C1 segment of cervical spinal cord (tissue), 14 donors: ENCODE results near the gene LRRC75B.
"Not testable (repeated sequence)": the region's sequence is repeated elsewhere in the genome, so short reads cannot be mapped to it uniquely, and the experiment has no call there.

Experiments
- DNase-seq, 14 donors: peaks; one replicate each; lab custom pipeline; 2025; lab: John Stamatoyannopoulos, UW

LRRC75B gene, protein sequence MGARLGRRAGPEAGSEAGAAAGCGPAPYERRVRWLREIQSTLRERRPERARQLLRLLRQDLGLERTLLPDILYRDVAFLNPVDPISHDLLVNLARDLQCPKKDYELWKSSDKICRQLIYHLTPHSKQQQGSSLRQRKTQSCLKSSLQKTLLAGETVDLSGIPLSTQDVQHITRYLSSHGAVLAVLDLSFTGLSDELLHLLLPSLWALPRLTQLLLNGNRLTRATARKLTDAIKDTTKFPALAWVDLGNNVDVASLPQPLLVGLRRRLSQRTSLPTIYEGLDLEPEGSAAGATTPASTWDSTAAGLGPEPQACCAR

DNA sequence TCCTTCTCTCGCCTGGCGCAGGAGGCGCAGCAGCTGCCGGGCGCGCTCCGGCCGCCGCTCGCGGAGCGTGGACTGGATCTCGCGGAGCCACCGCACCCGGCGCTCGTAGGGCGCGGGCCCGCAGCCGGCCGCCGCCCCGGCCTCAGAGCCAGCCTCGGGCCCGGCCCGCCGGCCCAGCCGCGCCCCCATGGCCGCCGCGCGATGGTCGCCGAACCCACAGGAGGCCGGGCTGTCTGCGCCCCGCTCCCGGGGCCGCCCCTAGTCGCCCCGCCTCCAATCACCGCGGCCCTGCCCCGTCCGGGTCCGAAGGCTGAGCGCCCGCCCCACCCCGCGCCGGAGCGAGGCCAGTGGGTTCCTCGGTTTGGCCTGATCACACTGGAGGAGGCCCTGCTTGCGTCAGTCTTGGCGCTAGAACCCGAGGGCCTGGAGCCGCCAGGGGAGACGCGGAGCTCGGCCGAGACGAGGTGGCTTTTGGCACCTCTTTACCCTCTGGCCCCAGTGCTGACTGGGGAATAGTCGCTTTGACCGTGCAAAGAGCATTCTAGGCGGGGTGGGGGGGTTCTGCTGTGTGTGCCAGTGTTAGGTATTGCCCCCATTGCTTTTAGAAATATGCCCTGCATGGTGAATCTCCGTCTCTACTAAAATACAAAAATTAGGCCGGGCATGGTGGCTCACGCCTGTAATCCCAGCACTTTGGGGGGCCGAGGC is at the start of gene LRRC75B:
Gene LRRC75B (minus strand): TSS at position 223 of the 708 bp plus-strand sequence. CDS start 34 bp downstream, at position 189.
- DNase-seq = peak in 10 of 14 donors; percentile 36 to 85 (median 64)

DNA sequence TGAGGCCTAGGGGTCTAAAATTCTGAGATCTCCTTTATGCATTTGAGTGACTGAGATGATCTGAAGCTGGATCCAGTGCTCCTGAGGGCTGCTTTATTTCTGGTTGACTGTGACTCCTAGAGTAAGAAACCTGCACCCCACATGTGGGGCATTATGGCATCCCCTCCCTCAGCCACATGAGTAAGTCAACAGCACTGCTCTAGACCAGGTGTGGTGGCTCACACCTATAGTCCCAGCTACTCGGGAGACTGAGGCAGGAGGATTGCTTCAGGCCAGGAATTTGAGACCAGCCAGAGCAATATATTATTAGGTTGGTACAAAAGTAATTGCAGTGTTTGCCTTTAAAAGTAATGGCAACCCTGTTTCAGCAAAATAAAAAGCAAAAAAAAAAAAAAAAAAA is 49.4 kb upstream of the LRRC75B start:
- not testable (repeated sequence) for DNase-seq

DNA sequence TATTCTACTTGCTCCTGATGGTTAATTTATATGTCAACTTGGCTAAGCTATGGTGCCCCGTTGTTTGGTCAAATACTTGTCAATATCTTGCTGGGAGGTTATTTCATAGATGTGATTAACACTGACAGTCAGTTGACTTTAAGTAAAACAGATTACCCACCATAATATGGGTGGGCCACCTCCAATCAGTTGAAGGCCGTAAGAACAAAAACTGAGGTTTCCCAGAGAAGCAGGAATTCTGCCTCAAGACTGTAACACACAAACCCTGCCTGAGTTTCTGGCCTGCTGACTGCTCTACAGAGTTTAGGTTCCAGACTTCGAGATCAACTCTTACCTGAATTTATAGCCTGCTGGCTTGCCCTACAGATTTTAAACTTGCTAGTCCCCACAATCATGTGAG is 43.6 kb upstream of the LRRC75B start:
- not testable (repeated sequence) for DNase-seq

DNA sequence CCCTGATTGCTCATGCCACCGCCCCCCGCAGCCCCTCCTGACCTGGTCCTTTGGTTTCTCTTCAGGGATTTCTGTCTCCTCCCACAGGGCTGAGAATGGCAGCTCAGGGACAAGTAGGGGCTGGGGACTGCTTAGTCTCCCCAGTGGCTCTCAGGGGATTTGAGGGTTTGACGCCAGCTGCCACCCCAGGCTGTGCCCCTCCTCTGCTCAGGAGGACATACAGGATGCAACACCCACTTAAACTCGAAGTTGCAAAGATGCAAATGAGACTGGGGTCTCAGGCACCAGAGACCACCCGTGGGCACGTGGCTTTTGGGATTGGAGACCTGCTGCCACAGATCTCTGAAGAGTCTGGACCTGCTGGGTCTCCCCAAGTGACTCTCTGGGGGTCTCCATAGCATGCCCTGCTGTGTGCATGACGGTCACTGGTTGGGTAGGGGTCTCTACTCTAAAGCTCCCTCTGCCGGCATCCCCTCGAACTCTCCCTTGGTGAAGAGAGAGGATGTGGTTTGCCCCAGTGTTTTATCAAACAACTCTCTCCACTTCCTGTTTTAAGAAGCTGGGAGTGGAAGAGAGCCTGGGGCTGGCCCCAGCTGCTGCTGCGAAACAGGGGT is 42.0 kb upstream of the LRRC75B start:
- DNase-seq = not testable (repeated sequence)

- not testable (repeated sequence) for DNase-seq
Measured at GRCh38 chr22:24633231-24634023, 40.6 kb upstream of the LRRC75B start.

- DNase-seq = not testable (repeated sequence)
Measured at GRCh38 chr22:24632642-24633041, 39.8 kb upstream of the LRRC75B start.

GRCh38 chr22:24631430-24632122 is 38.7 kb upstream of the LRRC75B start:
- DNase-seq = not testable (repeated sequence)

GRCh38 chr22:24630812-24631427 is 38.0 kb upstream of the LRRC75B start:
- not testable (repeated sequence) for DNase-seq

GRCh38 chr22:24629069-24629468 is 36.2 kb upstream of the LRRC75B start:
- DNase-seq = not testable (repeated sequence)

GRCh38 chr22:24627911-24628310 is 35.0 kb upstream of the LRRC75B start:
- DNase-seq = not testable (repeated sequence)

GRCh38 chr22:24622596-24622995 is 29.7 kb upstream of the LRRC75B start:
- DNase-seq = not testable (repeated sequence)

GRCh38 chr22:24621244-24621643 is 28.4 kb upstream of the LRRC75B start:
- DNase-seq = not testable (repeated sequence)

GRCh38 chr22:24614794-24615193 is 21.9 kb upstream of the LRRC75B start:
- DNase-seq = not testable (repeated sequence)

- DNase-seq = not testable (repeated sequence)
Measured at GRCh38 chr22:24609888-24610287, 17.0 kb upstream of the LRRC75B start.

- DNase-seq = not testable (repeated sequence)
Measured at GRCh38 chr22:24608327-24608726, 15.5 kb upstream of the LRRC75B start.

DNA sequence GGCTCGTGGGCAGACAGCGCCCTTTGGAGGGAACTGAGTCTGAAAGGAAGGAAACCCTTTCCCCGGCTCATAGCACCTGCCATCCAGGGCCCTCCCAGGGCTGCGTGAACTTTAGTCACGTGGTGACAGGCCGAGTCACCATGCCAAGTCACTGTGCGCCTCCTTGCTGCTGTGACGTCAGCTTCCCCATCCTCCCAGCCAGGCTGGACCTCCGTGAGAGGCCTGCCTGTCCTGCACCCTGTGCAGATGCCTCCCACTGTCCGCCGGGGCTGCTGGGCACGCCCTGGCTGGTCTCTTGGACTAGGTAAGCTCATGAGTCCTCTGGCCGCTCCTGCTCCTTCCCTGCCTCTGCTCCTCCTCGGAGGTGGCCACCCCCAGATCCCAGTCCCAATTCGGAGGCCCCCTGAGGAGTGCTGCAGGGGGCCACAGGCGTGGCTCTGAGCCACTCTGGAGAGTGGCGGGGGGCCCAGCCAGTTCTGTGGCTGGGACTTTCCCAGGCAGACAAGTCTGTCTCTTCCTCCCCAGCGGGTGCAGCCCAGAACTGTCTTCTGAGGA is 14.6 kb upstream of the LRRC75B start:
- DNase-seq = not testable (repeated sequence)

DNA sequence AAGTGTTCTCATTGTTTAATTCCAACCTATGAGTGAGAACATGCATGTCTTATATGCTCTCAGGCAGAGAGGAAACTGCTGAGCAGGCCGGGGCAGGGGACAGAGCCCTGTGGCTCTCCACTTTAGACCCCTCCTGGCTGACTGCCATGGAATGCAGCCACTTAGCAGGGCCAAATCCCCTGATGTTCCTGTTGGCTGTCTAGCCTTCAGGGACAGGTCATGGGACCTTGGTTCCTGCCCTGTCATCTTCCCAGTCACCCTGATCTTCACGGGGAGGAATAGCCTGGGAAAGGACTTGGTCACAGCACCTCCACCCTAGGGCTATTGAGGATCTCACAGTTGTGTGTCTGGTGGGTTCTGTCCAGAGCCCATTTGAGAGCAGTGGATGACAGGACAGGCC is 13.5 kb upstream of the LRRC75B start:
- not testable (repeated sequence) for DNase-seq

DNA sequence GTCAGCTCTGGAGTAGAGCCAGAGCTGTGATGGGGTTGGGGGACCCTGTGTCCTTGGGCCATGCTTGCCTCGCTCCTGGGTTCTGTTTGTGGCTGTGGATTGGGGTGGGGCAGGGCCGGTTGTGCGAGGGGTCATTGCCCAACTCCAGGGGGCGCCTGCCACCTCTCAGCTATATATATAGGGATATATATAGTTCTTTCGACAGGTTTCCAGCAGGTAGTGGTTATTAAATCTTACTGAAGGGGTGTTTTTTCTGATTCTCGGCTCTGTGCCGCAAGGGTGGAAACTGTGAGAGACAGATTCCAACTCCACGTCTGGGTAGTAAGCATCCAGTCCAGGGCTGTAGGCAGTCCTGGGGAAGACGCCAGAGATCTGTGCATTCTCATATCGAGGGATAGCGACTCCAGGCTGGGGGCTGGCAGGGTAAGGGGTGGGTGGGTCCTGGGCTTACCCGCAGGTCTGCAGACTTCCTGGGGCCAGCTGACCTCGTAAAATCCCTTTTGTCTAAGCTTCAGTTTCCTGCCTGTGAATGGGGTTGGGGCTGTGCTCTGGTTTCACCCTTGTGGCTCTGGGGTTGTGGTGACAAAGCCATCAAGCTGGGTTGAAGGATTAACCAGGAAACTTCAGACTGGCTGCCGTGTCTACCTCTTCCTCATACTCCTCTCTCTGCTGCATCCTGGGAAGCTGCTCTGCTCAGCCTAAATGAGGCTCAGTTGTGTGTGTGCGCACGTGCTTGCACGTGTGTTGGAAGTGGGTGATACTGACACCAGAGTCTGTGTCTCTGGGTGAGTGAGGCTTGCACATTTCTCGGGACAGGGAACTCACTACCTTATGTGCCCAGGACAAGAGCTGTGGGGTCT is 11.1 kb upstream of the LRRC75B start:
- not testable (repeated sequence) for DNase-seq
